GM21528 (cell line): Measurements from ENCODE around the gene FCSK.
A peak's percentile ranks its signal among the peaks of the same experiment; 100 is the strongest.
"Not testable (repeated sequence)": the region's sequence is repeated elsewhere in the genome, so short reads cannot be mapped to it uniquely, and the experiment has no call there.

ENCODE experiments used
- ATAC-seq: cut with Tn5 transposase; IDR thresholded peaks from one replicate; pipeline ENCODE4 v1.9.1; 2021; ENCODE audit warnings: mild to moderate bottlenecking, moderate library complexity; ENCODE audit not compliant: unreplicated experiment, low FRiP score

The FCSK gene

DNA sequence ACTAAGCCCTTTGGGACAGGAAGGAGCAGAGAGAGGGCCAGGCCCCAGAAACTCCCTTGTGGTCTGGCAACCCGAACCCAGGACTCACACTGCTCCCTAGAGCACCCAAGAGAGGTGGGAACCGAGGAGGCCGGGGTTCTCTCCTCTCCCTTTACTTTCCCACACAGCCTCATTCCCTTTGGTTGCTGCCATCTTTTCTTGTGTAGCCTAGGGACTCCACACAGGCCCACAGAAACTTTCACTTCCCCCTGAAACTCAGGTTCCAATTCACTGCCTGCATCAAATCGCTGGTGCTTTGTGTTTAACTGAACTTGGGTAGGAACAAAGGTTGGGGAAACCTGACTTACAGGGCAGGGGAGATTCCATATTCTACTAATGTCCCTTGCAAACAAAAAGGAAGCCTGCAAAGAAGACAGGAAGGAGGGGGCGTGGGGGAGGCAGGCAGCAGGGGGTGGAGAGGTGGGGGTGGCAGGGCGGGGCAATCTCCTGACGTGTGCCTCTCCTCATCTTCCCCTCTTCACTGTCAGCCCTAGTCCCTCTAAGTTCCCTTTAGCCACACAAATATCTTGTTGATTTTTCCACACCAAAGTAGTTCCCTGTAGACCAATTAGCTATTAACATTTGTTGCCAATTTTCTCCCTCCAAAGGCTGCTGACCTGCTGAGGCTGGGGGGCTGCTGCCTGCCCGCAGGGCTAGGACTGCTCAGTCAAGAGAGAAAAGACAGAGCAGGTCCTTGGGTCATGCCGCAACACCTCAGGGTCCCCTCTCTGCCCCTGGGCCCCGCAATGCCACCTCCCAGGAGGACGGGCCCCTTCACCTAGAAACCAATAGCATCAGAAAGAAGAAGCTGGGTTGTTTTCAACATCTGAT is 23.5 kb upstream of the FCSK start:
- ATAC-seq: peak; percentile 46

DNA sequence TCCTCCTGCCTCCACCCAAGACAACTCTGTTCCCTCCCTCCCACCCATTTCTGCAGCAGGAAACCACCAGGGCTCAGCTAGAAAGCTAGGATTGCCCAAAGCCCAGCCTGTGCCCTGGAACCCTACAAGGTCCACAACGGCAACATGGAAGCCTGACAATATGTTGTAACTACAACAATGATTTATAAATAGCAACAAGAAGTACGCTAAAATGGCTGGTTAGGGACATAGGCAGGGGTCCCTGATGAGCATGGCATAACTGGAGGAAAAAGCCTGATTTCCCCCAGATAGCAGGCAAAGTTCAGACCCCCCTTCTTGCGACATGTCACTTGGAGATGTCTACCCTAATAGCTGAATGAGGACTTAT is 22.1 kb upstream of the FCSK start:
- ATAC-seq: no peak

DNA sequence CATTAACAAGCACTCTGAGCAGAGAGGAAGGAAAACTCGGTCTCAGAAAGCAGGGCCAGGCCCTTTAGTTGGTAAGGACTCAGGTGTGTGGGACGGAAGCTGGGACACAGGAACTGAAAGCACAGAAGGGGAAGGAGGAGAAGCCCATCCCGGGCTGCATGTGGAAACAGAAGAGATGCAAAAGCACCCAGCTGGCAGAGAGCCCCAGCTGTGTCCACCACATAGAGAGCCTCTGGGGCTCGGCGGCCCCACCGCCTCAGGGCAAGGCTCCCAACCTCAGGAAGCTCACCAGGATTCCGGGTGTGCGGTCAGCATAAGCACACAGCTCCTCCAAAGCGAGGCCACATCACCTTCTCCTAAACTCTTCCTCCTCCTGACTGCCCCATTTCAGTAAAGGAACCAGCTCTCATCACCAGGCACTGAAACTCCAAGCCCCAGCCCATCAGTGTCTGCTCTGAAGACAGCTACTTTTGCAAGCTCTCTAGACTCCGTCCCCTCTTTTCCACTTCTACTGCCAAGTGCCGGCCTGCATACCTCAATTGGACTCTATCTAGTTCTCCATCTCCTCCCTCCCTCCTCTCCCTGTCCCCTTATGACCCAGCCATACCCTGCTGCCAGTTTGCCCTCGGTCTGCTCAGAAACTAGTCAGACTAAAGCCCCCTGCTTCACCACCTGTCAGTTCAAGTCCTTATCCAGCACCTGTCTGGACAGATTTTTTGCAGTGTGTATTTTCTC is 21.5 kb upstream of the FCSK start:
- no peak for ATAC-seq

DNA sequence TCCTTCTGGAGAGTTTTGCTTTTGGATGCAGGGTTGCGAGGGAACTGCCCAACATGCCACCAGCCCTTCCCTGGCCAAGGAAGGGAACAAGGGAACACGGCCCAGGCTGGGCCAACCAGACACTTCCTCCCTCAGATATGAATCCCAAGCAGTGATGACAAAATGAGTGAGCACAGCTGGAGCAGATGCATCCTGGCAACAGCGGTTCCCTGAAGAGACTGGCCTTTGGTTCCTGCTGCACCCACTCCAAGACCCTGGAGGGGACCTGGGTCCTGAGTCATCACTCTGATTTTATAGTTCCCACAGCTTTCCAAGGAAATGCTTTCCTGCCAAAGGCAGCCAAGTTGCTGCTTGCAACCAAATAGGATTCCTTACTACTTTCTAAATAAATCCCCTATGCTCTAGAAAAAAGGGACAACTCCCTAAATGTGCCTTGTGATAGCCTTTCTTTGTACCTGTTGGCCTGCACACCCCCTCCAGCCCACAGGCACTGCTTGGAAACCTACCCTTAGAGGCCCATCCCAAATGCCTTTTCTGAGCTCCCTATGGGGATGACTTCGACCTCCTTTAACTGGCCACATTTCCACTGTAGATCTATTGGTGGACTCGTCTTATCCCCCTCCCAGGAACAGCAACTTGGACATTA is 20.8 kb upstream of the FCSK start:
- no peak for ATAC-seq

DNA sequence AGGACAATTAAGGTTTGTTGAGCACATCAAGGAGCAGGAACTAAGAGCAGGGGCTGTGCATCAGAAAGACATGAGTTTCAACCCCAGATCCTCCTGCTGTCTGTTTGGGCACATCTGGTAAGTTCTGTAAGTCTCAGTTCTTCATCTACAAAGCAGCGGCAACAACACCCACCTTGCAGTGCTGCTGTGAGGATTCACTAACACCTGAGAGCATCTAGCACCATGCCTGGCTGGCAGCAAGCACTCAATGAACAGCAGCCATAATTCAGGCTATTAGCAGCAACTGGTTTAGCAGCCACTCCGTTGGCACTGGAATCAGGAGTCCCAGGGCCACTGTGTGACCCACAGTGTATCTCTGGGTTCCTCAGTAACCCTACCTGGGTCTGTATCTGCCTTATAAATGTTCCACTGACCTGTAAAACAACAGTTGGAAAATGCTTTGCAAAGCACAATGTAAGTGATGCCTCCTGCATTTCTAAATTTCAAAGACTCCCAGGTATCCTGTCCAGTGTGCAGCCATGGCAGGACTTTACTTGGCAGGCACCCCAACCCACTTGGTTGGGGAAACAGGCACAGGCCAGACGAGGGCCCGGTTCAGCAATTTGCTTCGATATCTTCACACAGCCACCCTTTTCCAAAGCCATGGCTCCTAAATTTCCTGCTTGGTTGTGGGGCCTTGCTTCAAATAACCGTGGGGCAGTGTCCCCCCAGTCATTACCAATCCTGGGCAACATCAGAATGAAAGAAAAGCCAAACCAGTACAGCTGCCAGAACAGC is 19.7 kb upstream of the FCSK start:
- ATAC-seq: no peak

DNA sequence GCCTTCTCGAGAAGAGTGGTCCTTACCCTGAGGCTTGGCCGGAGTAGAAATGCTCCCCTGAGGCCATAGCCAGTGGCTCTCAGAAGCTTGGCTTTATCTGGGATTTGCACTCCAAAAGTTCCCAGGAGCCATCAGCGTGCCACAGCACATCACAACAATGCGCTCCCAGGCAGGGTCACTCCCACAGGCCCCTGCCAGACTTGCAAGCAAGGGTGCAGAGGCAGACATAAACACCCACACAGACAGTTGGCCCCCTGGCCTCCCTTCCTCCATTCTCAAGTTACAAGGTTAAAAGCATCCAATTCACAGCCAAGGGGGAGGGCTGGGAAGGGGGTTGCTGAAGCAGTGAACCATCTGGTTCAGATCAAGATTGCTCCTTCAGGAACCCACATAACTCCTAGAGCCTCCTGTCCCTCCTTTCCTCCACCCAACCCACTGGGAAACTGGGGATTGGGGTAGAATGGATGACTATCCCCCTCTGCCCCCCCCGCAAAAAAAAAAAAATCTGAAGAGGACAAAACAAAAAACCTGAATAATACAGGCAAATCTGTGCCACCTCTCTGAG is 17.3 kb upstream of the FCSK start:
- no peak for ATAC-seq

DNA sequence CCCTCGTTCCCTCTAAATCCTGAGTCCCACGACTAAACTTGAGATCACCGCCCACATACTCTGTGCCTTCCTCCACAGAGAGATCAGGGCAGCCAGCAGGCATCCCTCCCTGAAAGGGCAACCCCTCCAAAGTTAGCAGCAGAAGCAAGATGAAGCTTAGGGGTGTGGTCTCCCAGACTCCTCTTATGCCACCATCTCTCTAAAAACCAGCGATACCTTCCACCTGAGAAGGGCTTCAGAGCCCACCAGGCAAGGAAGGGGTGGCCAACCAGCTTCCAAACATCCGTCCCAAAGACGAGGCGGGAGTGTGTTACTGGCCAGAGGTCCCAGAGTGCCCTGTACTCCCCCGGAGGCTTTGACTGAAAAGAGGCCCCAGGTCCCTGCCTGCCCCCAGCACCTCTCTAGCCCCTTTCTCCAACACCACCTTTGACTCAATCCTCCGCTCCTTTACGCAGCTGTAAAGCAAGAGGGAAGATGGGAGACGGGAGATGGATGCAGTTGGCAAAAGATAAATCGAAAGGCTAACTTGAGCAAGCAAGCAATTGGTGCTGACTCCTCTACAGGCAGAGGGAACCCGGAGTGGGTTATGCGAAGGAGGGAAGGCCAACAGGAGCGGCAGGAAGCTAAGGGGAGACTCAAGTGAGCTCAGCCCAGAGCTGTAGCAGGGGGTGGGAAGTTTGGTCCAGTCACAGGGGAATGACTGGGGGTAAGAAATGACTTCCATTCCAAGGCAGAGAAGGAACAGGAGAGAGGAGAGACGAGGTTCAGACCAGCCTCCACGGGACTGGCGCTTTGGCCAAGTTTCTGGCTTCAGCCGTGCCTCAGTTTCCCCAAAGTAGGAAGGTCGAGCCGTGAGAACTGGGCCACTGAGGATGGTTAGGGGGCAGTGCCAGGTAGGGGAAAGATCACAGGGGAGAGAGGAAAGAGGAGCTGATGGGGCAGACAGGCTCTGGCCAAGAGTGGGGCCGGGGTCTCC is 16.5 kb upstream of the FCSK start:
- ATAC-seq: no peak

DNA sequence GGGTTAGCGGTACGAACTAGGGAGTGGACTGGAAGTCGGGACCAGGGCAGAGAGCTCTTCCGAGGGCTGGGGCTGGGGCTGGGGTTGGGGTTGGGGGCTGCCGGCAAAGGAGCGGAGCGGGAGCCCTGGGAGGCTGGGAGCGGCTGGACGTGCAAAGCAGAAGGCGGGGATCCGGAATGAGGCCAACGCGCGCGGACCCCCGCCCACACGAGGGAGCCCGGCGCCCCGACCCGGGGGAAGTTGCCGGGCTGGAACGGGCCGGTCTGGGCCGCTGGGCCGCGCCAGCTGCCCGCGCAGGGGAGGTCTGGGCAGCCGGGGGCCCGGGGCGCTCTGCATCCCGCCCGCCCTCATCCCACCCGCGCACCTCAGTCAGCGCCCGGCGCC is 15.8 kb upstream of the FCSK start:
- peak; percentile 1 for ATAC-seq

DNA sequence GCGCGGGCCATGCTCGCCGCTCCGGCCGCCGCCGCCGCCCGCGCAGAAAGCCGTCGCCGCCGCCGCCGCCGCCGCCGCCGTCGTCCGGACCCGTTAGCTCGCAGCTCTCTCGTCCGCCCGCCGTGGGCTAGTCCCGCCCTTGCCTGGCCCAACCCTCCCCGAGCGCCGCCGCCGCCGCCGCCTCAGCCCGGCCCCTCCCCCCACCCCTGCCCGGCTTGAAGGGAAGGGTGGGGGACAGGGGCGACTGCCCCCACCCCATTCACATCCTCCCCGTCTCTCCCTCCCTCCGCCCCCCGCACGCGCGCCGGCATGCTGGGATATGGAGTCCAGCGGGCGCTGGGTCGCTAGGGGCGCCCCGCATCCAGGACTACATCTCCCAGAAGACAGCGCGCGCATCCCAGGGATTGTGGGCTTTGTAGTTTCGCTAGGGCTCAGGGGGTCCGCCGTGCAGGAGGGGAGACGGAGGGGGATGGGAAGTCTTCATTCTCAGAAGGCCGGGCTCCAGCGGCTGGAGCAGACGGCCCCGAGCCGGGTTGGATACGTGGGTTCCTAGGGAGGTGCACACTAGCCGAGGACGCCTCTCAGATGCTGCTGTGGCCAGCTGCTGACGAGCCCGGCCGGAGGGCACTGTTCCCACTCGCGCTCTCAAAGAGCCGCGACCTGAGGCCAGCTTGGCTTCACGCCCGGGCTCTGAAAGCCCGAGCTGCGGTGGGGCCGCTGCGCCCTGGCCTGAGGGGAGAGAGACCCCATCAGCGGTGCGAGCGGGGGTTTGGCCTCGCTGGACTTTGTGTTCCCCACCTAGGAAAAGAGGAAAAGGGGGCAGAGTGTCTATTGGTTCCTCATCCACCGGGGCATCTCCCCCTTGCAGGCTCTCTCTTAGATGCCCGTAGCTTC is 15.2 kb upstream of the FCSK start, which contains the start of gene ST3GAL2:
ST3GAL2 (minus strand) TSS at position 132 of the 894 bp plus-strand sequence. CDS start 40,570 bp downstream, outside the sequence.
- peak; percentile 73 for ATAC-seq

DNA sequence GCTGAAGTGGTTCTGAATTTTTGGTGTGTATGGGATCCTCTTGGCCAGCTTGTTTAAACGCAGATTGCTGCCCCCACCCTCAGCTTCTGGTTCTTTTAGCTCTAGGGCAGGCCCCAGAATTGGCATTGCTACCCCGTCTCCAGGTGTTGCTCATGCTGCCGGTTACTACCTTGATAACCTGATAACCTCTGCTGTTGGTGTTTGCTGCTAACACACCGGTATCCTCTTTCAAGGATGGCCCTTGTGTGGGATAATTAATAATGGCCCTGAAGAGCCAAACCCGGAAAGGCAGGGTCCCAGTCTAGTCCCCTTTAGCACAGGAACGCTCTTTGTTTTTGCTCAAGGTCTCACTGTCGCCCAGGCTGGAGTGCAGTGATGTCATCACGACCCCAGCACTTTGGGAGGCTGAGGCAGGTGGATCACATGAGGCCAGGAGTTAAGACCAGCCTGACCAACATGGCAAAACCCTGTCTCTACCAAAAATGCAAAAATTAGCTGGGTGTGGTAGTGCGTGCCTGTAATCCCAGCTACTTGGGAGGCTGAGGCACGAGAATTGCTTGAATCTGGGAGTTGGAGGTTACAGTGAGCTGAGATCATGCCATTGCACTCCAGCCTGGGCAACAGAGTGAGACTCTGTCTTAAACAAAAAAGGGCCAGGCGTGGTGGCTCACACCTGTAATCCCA is 14.2 kb upstream of the FCSK start:
- ATAC-seq: no peak

DNA sequence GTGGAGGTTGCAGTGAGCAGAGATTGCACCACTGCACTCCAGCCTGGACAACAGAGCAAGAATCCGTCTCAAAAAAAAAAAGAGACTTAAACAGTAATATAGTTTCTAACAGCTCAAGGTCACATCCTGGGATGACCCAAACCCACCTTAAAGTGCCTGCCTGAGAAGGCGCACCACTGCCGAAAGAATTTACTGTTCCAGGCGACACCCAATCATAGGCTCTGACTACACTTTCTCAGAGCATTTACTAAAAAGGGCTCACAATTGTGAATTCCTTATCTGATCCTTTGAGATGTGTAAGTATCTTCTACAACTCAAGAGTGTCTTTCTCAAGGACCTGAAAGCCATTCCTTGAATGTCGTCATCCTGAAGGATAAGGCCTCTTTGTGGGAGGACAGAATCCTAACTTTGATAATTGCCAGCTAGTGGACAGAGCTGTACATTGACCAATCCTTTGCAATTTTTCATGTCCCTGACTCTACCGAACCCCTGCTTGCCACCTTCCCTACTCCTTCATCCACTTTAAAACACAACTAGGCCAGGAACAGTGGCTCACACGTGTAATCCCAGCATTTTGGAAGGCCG is 12.9 kb upstream of the FCSK start:
- no peak for ATAC-seq

DNA sequence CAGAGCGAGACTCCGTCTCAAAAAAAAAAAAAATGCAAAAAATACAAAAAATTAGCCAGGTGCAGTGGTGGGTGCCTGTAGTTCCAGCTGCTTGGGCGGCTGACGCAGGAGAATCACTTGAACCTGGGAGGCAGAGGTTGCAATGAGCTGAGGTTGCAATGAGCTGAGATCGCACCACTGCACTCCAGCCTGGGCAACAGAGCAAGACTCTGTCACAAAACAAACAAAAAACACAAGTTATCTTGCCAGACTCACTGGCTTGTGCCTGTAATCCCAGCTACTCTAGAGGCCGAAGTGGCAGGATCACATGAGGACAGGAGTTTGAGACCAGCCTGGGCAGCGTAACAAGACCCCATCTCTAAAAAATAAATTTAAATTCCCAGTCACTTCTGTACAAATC is 12.1 kb upstream of the FCSK start:
- ATAC-seq: no peak

DNA sequence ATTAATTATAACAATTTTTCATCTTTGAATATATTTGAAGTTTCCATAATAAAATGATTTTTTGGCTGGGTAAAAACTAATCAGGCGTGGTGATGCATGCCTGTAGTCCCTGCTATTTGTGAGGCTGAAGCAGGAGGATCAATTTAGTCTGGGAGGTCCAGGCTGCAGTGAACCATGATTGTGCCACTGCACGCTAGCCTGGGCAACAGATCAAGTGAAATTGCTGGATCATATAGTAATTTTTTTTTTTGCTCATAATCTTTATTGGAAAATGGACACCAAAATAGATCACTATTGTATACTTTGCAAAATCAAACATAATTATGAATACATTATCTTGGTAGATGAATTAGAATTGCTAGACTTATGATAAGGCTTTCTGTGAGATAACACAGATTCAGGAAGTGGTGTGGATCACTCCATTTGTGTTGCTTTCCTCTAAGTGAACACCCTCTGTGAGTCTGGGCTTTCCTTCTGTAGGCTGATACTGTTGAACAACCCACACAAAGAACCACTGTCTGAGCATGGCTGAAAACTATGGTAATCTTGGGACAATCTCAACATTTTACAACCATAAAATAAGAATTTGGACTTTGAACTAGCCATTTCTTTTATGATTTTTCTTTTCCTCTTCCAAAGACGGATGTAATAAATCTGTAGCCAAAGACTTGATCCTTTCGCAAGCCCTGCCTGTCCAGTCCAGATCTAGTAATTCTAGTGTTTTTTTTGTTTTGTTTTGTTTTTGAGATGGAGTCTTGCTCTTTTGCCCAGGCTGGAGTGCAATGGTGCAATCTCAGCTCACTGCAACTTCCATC is 9.9 kb upstream of the FCSK start:
- no peak for ATAC-seq

DNA sequence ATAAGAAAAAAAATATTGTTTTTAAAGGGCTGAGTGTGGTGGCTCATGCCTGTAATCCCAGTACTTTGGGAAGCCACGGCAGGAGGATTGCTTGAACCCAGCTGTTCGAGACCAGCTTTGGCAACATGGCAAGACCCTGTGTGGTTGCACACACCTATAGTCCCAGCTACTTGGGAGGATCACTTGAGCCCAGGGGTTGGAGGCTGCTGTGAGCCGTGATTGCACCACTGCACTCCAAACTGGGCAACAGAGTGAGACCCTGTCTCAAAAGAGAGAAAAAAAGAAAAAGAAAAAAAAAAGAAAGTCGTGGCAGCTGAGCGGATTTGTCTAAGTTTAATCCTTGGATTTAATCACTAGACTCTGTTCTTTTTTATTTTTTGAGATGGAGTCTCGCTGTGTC is 6.3 kb upstream of the FCSK start:
- ATAC-seq: no peak

DNA sequence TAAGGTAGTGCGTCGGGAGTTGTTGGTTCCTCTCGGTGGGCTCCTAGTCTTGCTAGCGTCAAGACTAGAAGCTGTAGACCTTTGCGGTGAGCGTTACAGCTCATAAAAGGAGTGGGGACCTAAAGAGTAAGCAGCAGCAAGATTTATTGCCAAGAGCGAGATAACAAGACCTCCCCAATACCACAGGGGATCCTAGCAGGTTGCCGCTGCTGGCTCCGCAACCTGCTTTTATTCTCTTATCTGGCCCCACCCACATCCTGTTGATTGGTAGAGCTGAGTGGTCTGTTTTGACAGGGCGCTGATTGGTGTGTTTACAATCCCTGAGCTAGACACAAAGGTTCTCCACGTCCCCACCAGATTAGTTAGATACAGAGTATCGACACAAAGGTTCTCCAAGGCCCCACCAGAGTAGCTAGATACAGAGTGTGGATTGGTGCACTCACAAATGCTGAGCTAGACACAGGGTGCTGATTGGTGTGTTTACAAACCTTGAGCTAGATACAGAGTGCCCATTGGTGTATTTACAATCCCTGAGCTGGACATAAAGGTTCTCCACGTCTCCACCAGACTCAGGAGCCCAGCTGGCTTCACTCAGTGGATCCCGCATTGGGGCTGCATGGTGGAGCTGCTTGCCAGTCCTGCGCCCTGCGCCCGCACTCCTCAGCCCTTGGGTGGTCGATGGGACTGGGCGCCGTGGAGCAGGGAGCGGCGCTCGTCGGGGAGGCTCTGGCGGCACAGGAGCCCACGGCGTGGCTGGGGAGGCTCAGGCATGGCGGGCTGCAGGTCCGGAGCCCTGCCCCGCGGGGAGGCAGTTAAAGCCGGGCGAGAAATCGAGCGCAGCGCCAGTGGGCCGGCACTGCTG is 4.0 kb upstream of the FCSK start:
- not testable (repeated sequence) for ATAC-seq

DNA sequence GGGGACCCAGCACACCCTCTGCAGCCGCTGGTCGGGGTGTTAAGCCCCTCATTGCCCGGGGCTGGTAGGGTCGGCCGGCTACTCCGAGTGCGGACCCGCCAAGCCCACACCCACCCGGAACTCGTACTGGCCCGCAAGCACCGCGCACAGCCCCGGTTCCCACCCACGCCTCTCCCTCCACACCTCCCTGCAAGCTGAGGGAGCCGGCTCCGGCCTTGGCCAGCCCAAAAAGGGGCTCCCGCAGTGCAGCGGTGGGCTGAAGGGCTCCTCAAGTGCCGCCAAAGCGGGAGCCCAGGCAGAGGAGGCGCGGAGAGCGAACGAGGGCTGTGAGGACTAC is 3.4 kb upstream of the FCSK start:
- not testable (repeated sequence) for ATAC-seq
